Mammary microvascular endothelial cell (primary cell): ENCODE measurements around the gene CLDN6. TPM values are rescaled to one million over a fixed set of nuclear protein-coding genes. Genes with fewer than 3 reads are reported as not detected.

Experiments used
- total RNA-seq: library from RNA; depleted of rRNA; stranded (reverse); fragments of >200 nt; gene quantifications from 2 replicates; pipeline ENCODE4 v1.2.3, GENCODE V29; 2015

CLDN6 gene, protein sequence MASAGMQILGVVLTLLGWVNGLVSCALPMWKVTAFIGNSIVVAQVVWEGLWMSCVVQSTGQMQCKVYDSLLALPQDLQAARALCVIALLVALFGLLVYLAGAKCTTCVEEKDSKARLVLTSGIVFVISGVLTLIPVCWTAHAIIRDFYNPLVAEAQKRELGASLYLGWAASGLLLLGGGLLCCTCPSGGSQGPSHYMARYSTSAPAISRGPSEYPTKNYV
- total RNA-seq = 0.15 TPM in 1 of 2 replicates, not detected in the other

DNA sequence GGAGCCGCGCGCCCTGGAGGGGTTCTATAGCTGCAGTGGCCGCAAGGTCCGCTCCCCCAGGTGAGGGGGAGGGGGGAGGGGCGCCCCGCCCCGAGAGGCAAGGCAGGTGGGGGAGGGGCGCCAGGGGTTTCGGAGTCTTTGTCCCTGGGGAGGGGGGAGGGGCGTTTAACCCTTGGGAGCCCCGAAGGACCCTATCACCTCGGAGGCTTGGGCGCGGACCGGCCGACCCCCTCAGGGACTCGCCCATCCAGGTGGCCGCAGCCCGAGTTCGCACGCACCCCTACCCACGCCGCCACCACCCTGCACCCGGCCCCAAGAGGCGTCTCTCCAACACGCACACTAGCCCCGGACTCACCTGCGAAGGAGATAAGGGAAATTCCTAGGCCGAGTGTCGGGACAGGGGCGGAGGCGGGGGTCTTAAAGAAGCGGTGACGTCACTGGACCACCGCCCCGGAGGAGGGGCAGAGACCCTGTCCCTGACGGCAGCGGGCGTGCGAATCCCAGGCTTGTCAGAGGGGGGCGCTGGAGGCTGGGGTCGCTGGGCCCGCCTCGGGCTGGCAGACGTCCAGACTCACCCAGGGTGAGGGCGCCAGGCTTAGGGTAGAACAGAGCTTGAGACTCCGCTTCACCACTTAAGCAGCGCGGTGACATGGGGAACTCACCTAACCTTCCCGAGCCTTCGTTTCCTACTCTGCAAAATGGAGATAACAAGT, at the start of gene CLDN6:
Gene CLDN6 (minus strand): TSS at position 390 of the 713 bp plus-strand sequence. CDS start 2,162 bp downstream, outside the sequence.

DNA sequence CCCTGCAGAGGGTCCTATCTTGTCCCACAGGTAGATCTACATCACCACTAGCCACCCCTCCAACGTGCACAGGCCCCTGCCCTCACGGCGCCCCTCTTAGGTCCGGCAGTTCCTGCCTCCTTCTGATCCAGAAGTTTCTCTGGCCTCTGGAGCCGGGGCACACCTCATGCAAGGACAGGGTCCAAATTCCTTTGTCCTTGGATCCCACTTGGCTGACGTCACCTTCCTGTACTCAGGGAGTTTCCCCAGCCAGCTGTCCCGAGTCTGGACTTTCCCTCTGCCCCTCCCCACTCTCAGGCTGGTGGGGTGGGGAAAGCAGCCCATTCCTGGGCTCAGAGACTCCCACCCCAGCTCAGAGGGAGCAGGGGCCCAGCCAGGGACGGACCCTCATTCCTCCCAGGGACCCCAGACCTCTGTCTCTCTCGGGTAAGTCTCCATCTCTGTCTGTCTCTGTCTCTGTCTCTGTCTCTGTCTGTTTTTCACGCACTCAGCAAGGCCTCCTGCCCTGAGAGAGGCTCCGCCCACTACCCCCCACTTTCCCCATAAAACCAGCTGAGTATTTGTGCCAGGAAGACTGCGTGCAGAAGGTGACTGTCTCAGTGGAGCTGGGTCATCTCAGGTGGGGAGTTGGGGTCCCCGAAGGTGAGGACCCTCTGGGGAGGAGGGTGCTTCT, 47.2 kb upstream of the CLDN6 start, which contains the start of gene IL32:
Gene IL32 (plus strand): TSS at position 572 of the 673 bp plus-strand sequence. CDS start 172 bp downstream, outside the sequence.

GRCh38 chr16:3045758-3046640, 28.0 kb upstream of the CLDN6 start, which contains the start of gene MMP25:
MMP25 (plus strand) TSS chr16:3046561; CDS start chr16:3046918, 357 bp downstream.

DNA sequence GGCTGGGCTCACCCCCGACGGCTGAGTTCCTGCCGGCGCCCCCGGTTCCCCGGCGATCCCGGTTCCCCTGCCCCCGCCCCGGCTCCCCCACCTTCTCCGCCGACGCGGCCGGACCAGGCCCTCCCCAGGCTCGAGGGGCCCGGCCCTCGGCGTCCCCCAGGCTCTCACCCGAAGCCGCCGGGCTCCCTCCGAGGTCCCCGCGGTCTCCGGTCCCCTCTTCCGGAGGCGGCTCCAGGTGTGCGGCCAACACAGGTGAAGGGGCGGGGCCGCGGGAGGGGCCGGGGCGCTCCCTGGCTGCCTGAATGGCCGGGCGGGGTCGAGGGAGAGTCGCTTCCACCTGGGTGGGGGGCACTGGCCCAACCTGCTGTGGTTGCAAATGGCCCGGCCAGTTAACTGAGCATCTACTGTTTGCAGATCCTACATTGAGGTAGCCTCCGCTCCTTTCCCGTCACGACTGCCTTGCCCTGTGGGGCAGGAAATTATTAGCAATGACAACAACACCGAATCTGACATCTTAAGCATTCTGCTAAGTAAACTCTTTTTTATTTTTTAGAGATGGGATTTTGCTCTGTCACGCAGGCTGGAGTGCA, 18.8 kb upstream of the CLDN6 start, which contains the start of gene BICDL2:
Gene BICDL2 (minus strand): TSS at position 219 of the 590 bp plus-strand sequence. CDS start 1,448 bp downstream, outside the sequence.

DNA sequence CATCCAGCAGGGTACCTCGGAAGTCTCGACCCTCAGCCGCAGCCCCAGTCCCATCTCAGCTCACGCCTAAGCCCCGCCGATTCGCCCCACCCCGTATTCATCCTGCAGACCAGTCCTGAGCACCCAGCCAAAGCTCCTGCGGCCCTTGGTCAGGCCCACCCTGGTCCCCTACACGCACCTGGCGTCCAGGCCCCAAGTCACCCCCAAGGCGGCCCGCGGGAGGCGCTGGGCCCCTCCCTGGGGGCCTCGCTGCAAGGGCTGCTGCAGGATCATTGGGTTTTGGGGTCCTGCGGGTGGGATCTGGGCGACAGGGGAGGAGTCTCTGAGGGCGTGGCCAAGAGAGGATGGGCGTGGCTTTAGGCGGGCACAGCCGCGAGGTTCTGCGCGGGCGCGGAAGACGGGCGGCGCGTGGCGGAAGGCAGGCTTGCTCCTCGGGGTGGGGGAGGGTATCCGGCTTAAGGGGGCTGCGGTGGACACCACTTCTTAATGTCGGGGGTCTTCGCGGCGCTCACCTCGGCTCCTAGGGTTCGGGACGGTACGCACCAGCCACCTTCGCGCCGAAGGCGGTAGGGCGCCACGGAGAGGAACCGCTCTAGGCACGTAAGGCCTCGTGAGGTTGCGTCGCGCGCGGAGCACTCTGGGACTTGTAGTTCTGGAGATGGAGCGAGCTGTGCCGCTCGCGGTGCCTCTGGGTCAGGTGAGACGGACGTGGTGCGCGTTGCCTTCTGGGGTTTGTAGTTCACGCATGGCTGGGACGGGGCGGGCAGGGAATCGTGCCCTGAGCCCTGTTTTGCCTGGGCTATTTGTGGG, 5.9 kb upstream of the CLDN6 start, which contains the start of the genes HCFC1R1 and THOC6:
Gene HCFC1R1 (minus strand): TSS at position 274 of the 810 bp plus-strand sequence. CDS start 1 bp downstream, at position 273.
Gene THOC6 (plus strand): TSS at position 367 of the 810 bp plus-strand sequence. CDS start 292 bp downstream, at position 659.

GRCh38 chr16:3020247-3020603, 2.2 kb upstream of the CLDN6 start, which contains the start of gene TNFRSF12A:
TNFRSF12A (plus strand) TSS chr16:3020368; CDS start chr16:3020398, 30 bp downstream.

DNA sequence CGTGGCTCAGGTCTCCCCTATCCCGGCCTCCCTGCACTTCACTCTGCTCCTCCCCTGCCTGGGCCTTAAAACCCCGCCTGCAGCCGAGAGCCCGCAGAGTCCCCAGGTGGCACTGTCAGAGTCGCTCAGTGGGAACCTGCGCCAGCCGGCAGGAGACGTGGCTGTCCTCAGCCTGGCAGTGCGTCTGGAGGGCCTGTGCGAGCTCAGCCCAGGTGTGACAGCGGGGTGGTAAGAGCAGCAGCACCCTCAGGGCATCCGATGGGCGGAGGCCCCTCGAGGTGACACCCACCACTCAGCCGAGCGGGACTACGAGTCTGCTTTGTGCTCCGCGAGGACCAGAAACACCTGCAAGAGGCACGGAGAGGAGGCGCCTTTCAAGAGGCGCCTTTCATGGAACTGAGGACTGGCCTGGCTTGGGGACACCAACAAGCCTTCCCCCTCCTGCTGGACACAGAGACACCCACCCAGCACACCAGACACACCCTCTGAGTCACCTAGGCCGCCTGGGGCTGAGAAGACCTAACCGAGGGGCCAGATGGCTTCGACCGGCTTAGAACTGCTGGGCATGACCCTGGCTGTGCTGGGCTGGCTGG, 5.1 kb downstream of the CLDN6 start, which contains the start of gene CLDN9:
Gene CLDN9 (plus strand): TSS at position 96 of the 593 bp plus-strand sequence. CDS start 440 bp downstream, at position 536.

GRCh38 chr16:2980227-2981176, 37.5 kb downstream of the CLDN6 start, which contains the start of gene PKMYT1:
PKMYT1 (minus strand) TSS chr16:2980446; CDS start chr16:2979657, 789 bp downstream.

DNA sequence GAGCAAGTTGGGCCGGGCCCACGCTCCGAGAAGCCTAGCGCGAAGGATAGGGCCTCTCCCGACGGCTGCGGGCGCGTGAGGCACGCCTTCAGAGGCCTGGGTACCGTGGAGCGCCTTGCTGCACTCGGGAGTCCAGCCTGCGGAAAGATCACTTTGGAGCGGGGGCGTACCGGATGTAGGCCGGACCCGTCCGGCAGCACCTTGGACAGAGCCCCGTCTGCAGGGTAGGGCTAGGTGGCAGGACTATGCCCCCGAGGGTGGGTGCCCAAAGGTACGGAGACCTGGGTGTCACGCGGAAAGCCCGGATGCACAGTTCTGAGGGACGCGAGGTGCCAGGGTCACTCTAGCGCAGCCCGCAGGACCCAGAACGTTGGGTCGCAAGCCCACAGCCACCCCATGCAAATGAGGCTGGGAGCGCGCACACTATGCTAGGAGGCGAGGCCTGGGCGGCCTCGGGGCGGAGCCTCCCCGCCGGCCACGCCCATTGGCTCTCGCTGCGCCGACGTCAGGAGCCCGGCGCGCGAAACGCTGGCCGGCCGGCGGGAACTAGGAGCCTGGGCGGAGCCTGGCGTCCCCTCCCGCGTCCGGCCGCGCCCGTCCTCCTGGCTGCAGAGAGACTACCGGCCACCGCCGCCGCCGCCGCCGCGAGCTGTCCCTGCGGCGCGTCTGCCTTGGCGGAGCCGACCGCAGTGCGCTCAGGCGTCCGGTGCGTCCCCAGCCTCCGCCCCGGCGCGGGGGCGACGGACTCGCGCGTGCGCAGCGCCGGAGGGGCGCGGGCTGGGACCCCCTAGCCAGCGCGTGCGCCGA, 49.0 kb downstream of the CLDN6 start, which contains the start of gene PAQR4:
Gene PAQR4 (plus strand): TSS at position 611 of the 807 bp plus-strand sequence. CDS start 327 bp downstream, outside the sequence.

Other genes with a start within 250 kb of the CLDN6 start
- gene ELOB, start 240.9 kb downstream of the CLDN6 start, total RNA-seq = 647 and 787 TPM in 2 replicates
- not detected in 2 replicates for gene PRSS33, start 230.6 kb downstream of the CLDN6 start, total RNA-seq
- gene PRSS41, start 219.7 kb downstream of the CLDN6 start, total RNA-seq = not detected in 2 replicates
- gene PRSS21, start 200.9 kb downstream of the CLDN6 start, total RNA-seq = 0.20 and 1.2 TPM in 2 replicates
- gene ZG16B, start 187.9 kb downstream of the CLDN6 start, total RNA-seq = 1.5 and 3.1 TPM in 2 replicates
- not detected in 2 replicates for gene PRSS22, start 160.0 kb downstream of the CLDN6 start, total RNA-seq
- 50.6 and 67.3 TPM in 2 replicates for gene FLYWCH2, start 135.0 kb downstream of the CLDN6 start, total RNA-seq
- 41.5 and 51.1 TPM in 2 replicates for gene FLYWCH1, start 106.3 kb downstream of the CLDN6 start, total RNA-seq
- gene KREMEN2, start 53.9 kb downstream of the CLDN6 start, total RNA-seq = not detected in 2 replicates
- gene PAQR4, start 48.8 kb downstream of the CLDN6 start, total RNA-seq = 23.8 and 24.1 TPM in 2 replicates
- gene PKMYT1, start 37.7 kb downstream of the CLDN6 start, total RNA-seq = 28.1 and 31.3 TPM in 2 replicates
- not detected in 2 replicates for gene CLDN9, start 5.3 kb downstream of the CLDN6 start, total RNA-seq
- gene TNFRSF12A, start 2.2 kb upstream of the CLDN6 start, total RNA-seq = 174 and 225 TPM in 2 replicates
- gene HCFC1R1, start 5.8 kb upstream of the CLDN6 start, total RNA-seq = 18.6 and 24.1 TPM in 2 replicates
- gene THOC6, start 5.9 kb upstream of the CLDN6 start, total RNA-seq = 30.9 and 37.2 TPM in 2 replicates
- gene BICDL2, start 18.8 kb upstream of the CLDN6 start, total RNA-seq = not detected in 2 replicates
- gene MMP25, start 28.4 kb upstream of the CLDN6 start, total RNA-seq = under 0.01 and 0.15 TPM in 2 replicates
- 824 and 885 TPM in 2 replicates for gene IL32, start 47.5 kb upstream of the CLDN6 start, total RNA-seq
- not detected in 2 replicates for gene ZSCAN10, start 81.1 kb upstream of the CLDN6 start, total RNA-seq
- 14.7 and 16.0 TPM in 2 replicates for gene ZNF205, start 94.4 kb upstream of the CLDN6 start, total RNA-seq
- 4.8 and 4.9 TPM in 2 replicates for gene ZNF213, start 116.8 kb upstream of the CLDN6 start, total RNA-seq
- gene OR1F1, start 170.0 kb upstream of the CLDN6 start, total RNA-seq = 0.13 and 1.9 TPM in 2 replicates
- 5.8 and 6.4 TPM in 2 replicates for gene ZNF200, start 217.0 kb upstream of the CLDN6 start, total RNA-seq
- gene MEFV, start 238.4 kb upstream of the CLDN6 start, total RNA-seq = not detected in 2 replicates